Esophagus muscularis mucosa (tissue), 4 donors: ENCODE results near the gene ARHGAP15. TPM values are rescaled to one million over a fixed set of nuclear protein-coding genes. Genes with fewer than 3 reads are reported as not detected.

Experiments
- DNase-seq: peaks from one replicate; pipeline ENCODE4 v3.0.0-alpha.2; 2017; ENCODE audit errors: extremely low spot score
- H3K27ac ChIP-seq, 4 donors: fragments of 200-600 bp; sonication (generic); replicated peaks in 1 of 4; 1 replicate in 3 of 4; 2 replicates in 1 of 4; pipeline ENCODE4 v1.5.1; 2016 to 2019; ENCODE audit warnings: mild to moderate bottlenecking in 1 of 4
- H3K27me3 ChIP-seq, 4 donors: fragments of 200-600 bp; sonication (generic); one replicate each; pipeline versions ENCODE4 v1.5.1 to v1.6.0; 2016 to 2019
- H3K36me3 ChIP-seq, 4 donors: fragments of 200-600 bp; sonication (generic); one replicate each; pipeline ENCODE4 v1.5.1; 2016 to 2019
- H3K4me1 ChIP-seq, 4 donors: fragments of 200-600 bp; sonication (generic); one replicate each; pipeline ENCODE4 v1.5.1; 2016 to 2019
- H3K4me3 ChIP-seq, 4 donors: fragments of 200-600 bp; sonication (generic); 1 replicate in 2 of 4; 2 replicates in 2 of 4; pipeline ENCODE4 v1.5.1; 2016 to 2019; ENCODE audit warnings: mild to moderate bottlenecking in 4 of 4, moderate library complexity in 1 of 4
- H3K9me3 ChIP-seq, 4 donors: fragments of 200-600 bp; sonication (generic); 1 replicate in 3 of 4; 2 replicates in 1 of 4; pipeline ENCODE4 v1.5.1; 2016 to 2019
- CTCF ChIP-seq, 3 experiments: fragments of 200-600 bp in 2 of 3; fragments of 450-650 bp in 1 of 3; sonication (generic) in 2 of 3; IDR thresholded peaks; one replicate each; pipeline ENCODE4 v1.5.1; 2017 to 2019; ENCODE audit warnings: antibody characterized with exemption in 3 of 3, mild to moderate bottlenecking in 2 of 3, moderate library complexity in 1 of 3
- EP300 ChIP-seq: sonication (generic); formaldehyde crosslinking; IDR thresholded peaks from one replicate; pipeline ENCODE4 v1.6.1; 2017; ENCODE audit warnings: antibody characterized with exemption
- POLR2A ChIP-seq: fragments of 450-650 bp; IDR thresholded peaks from one replicate; pipeline ENCODE4 v1.6.1; 2017; ENCODE audit warnings: antibody characterized with exemption, moderate library complexity, mild to moderate bottlenecking, low read depth
- POLR2AphosphoS5 ChIP-seq, 2 donors: sonication (generic); formaldehyde crosslinking; IDR thresholded peaks; one replicate each; pipeline ENCODE4 v1.6.1; 2017; ENCODE audit warnings: antibody characterized with exemption in 2 of 2
- WGBS: methylation state at CpG from one replicate; pipeline ENCODE4 v1.1.5; 2018; 5-methylcytosine and 5-hydroxymethylcytosine counted together
- intact Hi-C: fragments of 100-400 bp; cut with DNase I; formaldehyde crosslinking; loops from one replicate; pipeline ENCODE4 v1.15.1; 2023
- total RNA-seq, 4 donors: library from RNA; depleted of rRNA; stranded (reverse); fragments of >200 nt; gene quantifications; one replicate each; pipeline versions ENCODE4 v1.1.0 to v1.2.1, GENCODE V29; 2016

ARHGAP15 gene
- total RNA-seq, 4 donors from 2014 or later = 5.4 to 13.3 (median 7.1) TPM

GRCh38 chr2:143140864-143141661 lies 11.8 kb downstream of the ARHGAP15 start:
- H3K4me3 ChIP-seq = no peak overlapping the region
- intact Hi-C loops = no loop called here
- no peaks in the 10 kb centered on the region for H3K36me3 ChIP-seq
- H3K27ac ChIP-seq = no peak overlapping the region
- no peak for TF ChIP-seq POLR2AphosphoS5 (IDR thresholded peaks at IDR 0.05)
- no peak for TF ChIP-seq POLR2A
- no peak for TF ChIP-seq EP300
- no peak for TF ChIP-seq CTCF (IDR thresholded peaks at IDR 0.05)
- H3K27me3 ChIP-seq = no peaks in the 10 kb centered on the region
- no peak for DNase-seq
- 67% methylated on average over 1 of the region's 1 CpG for WGBS
- H3K4me1 ChIP-seq = no peaks in the 10 kb centered on the region
- no peaks in the 10 kb centered on the region for H3K9me3 ChIP-seq

GRCh38 chr2:143142598-143142997 lies 13.4 kb downstream of the ARHGAP15 start:
- Histone ChIP-seq H3K27ac (no peak overlapping the region), H3K36me3 (no peaks in the 10 kb centered on the region), H3K27me3 (no peaks in the 10 kb centered on the region), H3K4me1 (no peaks in the 10 kb centered on the region), H3K9me3 (no peaks in the 10 kb centered on the region), H3K4me3 (no peak overlapping the region)
- no peak for DNase-seq
- WGBS = 49% methylated on average over 2 of the region's 2 CpGs
- TF ChIP-seq POLR2A = no peak
- TF ChIP-seq CTCF (IDR thresholded peaks at IDR 0.05) = no peak
- no peak for TF ChIP-seq EP300
- no peak for TF ChIP-seq POLR2AphosphoS5 (IDR thresholded peaks at IDR 0.05)
- intact Hi-C loops = no loop called here

GRCh38 chr2:143144813-143145455 lies 15.7 kb downstream of the ARHGAP15 start:
- Histone ChIP-seq H3K36me3 (no peaks in the 10 kb centered on the region), H3K4me1 (no peaks in the 10 kb centered on the region), H3K9me3 (no peaks in the 10 kb centered on the region), H3K4me3 (no peak overlapping the region), H3K27ac (no peak overlapping the region), H3K27me3 (no peaks in the 10 kb centered on the region)
- intact Hi-C loops = no loop called here
- TF ChIP-seq POLR2A = no peak
- no peak for TF ChIP-seq POLR2AphosphoS5 (IDR thresholded peaks at IDR 0.05)
- TF ChIP-seq EP300 = no peak
- no peak for TF ChIP-seq CTCF (IDR thresholded peaks at IDR 0.05)
- WGBS = 97% methylated on average over 3 of the region's 3 CpGs
- no peak for DNase-seq

GRCh38 chr2:143146366-143146765 lies 17.1 kb downstream of the ARHGAP15 start:
- no peak for TF ChIP-seq EP300
- Histone ChIP-seq H3K9me3 (no peaks in the 10 kb centered on the region), H3K4me3 (no peak overlapping the region), H3K4me1 (no peaks in the 10 kb centered on the region), H3K27me3 (no peaks in the 10 kb centered on the region), H3K27ac (no peak overlapping the region), H3K36me3 (no peaks in the 10 kb centered on the region)
- WGBS = 91% methylated on average over 1 of the region's 1 CpG
- DNase-seq = no peak
- intact Hi-C loops = no loop called here

GRCh38 chr2:143146815-143147530 lies 17.8 kb downstream of the ARHGAP15 start:
- TF ChIP-seq CTCF (IDR thresholded peaks at IDR 0.05) (no peak), EP300 (no peak), POLR2AphosphoS5 (IDR thresholded peaks at IDR 0.05) (no peak), POLR2A (no peak)
- Histone ChIP-seq H3K4me3 (no peak overlapping the region), H3K4me1 (no peaks in the 10 kb centered on the region), H3K36me3 (no peaks in the 10 kb centered on the region), H3K27me3 (peaks cover 0 to 4% (median 0%) of the 10 kb centered on the region in 4 donors), H3K9me3 (no peaks in the 10 kb centered on the region), H3K27ac (no peak overlapping the region)
- WGBS = 84% methylated on average over 7 of the region's 7 CpGs
- DNase-seq = no peak
- intact Hi-C loops = no loop called here
